SU-DHL-6 (cell line): ENCODE results near the gene KIF2C.

Experiments
- EZH2phosphoT487 ChIP-seq: fragments of 200-600 bp; sonication (generic), shearing (Covaris generic); conservative IDR thresholded peaks from 2 replicates; pipeline ENCODE4 v1.6.1; 2018; ENCODE audit warnings: mild to moderate bottlenecking, antibody characterized with exemption, low read length, moderate library complexity, mixed read lengths
- TF ChIP-seq, protein P1 (sequence below): fragments of 200-600 bp; sonication (generic); IDR thresholded peaks from one replicate; pipeline ENCODE4 v1.5.1; 2017; ENCODE audit warnings: antibody characterized with exemption, mild to moderate bottlenecking, low read length, moderate library complexity; ENCODE audit not compliant: insufficient read depth, poor library complexity, severe bottlenecking

DNA sequence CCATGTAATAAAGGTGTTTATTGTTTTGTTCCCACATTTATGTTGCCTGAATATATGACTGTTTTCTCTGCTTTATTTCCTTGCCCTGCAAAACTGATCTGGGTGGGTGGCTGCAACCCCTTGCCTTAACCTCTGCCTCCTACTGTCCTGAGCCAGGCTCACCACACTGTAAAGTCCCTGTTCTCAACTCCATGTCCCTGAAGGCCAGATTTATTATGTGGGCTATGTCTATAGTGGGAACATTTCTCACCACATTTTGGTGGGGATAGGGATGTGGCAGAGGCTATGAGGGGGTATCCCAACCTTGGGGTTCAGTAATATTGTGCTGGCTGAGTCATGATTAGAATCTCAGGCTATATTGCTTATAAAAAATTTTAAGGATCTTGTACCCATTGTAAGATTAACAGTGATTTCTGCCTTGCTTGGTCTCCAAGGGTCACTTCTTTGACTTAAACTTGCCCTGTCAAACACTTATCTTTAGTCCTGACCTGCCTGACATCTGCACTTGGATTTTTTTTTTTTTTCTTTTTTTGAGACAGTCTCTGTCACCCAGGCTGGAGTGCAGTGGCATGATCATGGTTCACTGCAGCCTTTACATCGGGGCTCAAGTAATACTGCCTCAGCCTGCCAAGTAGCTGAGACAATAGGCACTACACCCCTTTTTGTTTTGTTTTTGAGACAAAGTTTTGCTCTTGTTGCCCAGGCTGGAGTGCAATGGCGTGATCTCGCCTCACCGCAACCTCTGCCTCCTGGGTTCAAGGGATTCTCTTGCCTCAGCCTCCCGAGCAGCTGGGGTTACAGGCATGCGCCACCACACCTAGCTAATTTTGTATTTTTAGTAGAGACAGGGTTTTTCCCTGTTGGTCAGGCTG is 39.3 kb downstream of the KIF2C start:
- TF ChIP-seq, protein P1, sequence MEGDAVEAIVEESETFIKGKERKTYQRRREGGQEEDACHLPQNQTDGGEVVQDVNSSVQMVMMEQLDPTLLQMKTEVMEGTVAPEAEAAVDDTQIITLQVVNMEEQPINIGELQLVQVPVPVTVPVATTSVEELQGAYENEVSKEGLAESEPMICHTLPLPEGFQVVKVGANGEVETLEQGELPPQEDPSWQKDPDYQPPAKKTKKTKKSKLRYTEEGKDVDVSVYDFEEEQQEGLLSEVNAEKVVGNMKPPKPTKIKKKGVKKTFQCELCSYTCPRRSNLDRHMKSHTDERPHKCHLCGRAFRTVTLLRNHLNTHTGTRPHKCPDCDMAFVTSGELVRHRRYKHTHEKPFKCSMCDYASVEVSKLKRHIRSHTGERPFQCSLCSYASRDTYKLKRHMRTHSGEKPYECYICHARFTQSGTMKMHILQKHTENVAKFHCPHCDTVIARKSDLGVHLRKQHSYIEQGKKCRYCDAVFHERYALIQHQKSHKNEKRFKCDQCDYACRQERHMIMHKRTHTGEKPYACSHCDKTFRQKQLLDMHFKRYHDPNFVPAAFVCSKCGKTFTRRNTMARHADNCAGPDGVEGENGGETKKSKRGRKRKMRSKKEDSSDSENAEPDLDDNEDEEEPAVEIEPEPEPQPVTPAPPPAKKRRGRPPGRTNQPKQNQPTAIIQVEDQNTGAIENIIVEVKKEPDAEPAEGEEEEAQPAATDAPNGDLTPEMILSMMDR, result no peak
- TF ChIP-seq EZH2phosphoT487, result no peak
